CD4-positive, alpha-beta T cell treated with Interleukin-4 for 4 hours (primary cell): ENCODE results near the gene CXCL1.
"Not testable (repeated sequence)": the region's sequence is repeated elsewhere in the genome, so short reads cannot be mapped to it uniquely, and the experiment has no call there.

Experiments
- DNase-seq: peaks from one replicate; pipeline ENCODE4 v3.0.0-alpha.2; 2020

CXCL1 gene

GRCh38 chr4:73883306-73883705, 14.1 kb downstream of the CXCL1 start:
- DNase-seq: no peak

GRCh38 chr4:73885574-73886267, 16.5 kb downstream of the CXCL1 start:
- no peak for DNase-seq

GRCh38 chr4:73891326-73891725, 22.1 kb downstream of the CXCL1 start:
- no peak for DNase-seq

GRCh38 chr4:73891739-73892405, 22.7 kb downstream of the CXCL1 start:
- DNase-seq: no peak

GRCh38 chr4:73892966-73893365, 23.8 kb downstream of the CXCL1 start:
- no peak for DNase-seq

GRCh38 chr4:73894001-73894400, 24.8 kb downstream of the CXCL1 start:
- no peak for DNase-seq

- no peak for DNase-seq
These were observed 26.3 kb downstream of the CXCL1 start for GRCh38 chr4:73895201-73896175.

- DNase-seq: no peak
These were observed 27.2 kb downstream of the CXCL1 start for GRCh38 chr4:73896416-73896815.

- DNase-seq: no peak
These were observed 28.4 kb downstream of the CXCL1 start for GRCh38 chr4:73897380-73898136.

GRCh38 chr4:73899338-73899737, 30.1 kb downstream of the CXCL1 start:
- not testable (repeated sequence) for DNase-seq

- DNase-seq: no peak
These were observed 31.8 kb downstream of the CXCL1 start for GRCh38 chr4:73901031-73901430.

- no peak for DNase-seq
These were observed 32.9 kb downstream of the CXCL1 start for GRCh38 chr4:73902038-73902637.

GRCh38 chr4:73902817-73903547, 33.8 kb downstream of the CXCL1 start:
- DNase-seq: no peak

- no peak for DNase-seq
These were observed 35.3 kb downstream of the CXCL1 start for GRCh38 chr4:73904491-73904890.

- no peak for DNase-seq
These were observed 39.8 kb downstream of the CXCL1 start for GRCh38 chr4:73908965-73909364.

- DNase-seq: no peak
These were observed 42.6 kb downstream of the CXCL1 start for GRCh38 chr4:73911746-73912145.

- no peak for DNase-seq
These were observed 43.0 kb downstream of the CXCL1 start for GRCh38 chr4:73912191-73912590.

- DNase-seq: no peak
These were observed 44.9 kb downstream of the CXCL1 start for GRCh38 chr4:73914071-73914470.

GRCh38 chr4:73916172-73916925, 47.2 kb downstream of the CXCL1 start:
- DNase-seq: no peak

GRCh38 chr4:73917081-73917501, 47.9 kb downstream of the CXCL1 start:
- DNase-seq: no peak

GRCh38 chr4:73918058-73918457, 48.9 kb downstream of the CXCL1 start:
- DNase-seq: no peak
